PC-3 (cell line): ENCODE results near the gene KCNH6. TPM values are rescaled to one million over a fixed set of nuclear protein-coding genes. Genes with fewer than 3 reads are reported as not detected.

Experiments used
- ATAC-seq: fragments of 200-7000 bp; cut with Tn5 transposase; 2 replicates; pipeline ENCODE4 v1.9.1; 2020; ENCODE audit warnings: mild to moderate bottlenecking, moderate library complexity
- BruUV-seq: library from RNA; stranded (reverse); fragments of 400-500 nt; replicated peaks from 2 replicates; lab custom pipeline; 2021; lab: Mats Ljungman, UMichigan
- CTCF ChIA-PET: fragments of 300-600 bp; sonication (Branson Sonifier 250); formaldehyde crosslinking; loops from one replicate; lab custom pipeline; 2022; ENCODE audit warnings: antibody characterized with exemption; lab: Charles Lee
- POLR2A ChIA-PET: fragments of 300-600 bp; sonication (Branson Sonifier 250); formaldehyde crosslinking; loops from one replicate; lab custom pipeline; 2022; ENCODE audit warnings: antibody characterized with exemption; ENCODE audit not compliant: unreplicated experiment; lab: Charles Lee
- DNase-seq: peaks from one replicate; pipeline ENCODE4 v3.0.0-alpha.2; 2015
- H2AFZ ChIP-seq: fragments of 300-600 bp; sonication (generic); 2 replicates; pipeline ENCODE4 v1.6.0; 2016; ENCODE audit warnings: antibody characterized with exemption, low read length
- H3F3A ChIP-seq: fragments of 300-600 bp; sonication (generic); one replicate; pipeline ENCODE4 v1.6.0; 2017; ENCODE audit warnings: antibody characterized with exemption, low read length, control low read depth, mild to moderate bottlenecking; ENCODE audit not compliant: unreplicated experiment
- H3K27ac ChIP-seq: fragments of 300-600 bp; sonication (generic); 2 replicates; pipeline ENCODE4 v1.5.1; 2016; ENCODE audit warnings: mild to moderate bottlenecking, low read length
- H3K27me3 ChIP-seq: fragments of 300-600 bp; sonication (generic); 2 replicates; pipeline ENCODE4 v1.6.1; 2016; ENCODE audit warnings: low read length, mixed read lengths
- H3K36me3 ChIP-seq: fragments of 300-600 bp; sonication (generic); 2 replicates; pipeline ENCODE4 v1.6.1; 2016; ENCODE audit warnings: low read depth, mixed run types, low read length, mixed read lengths
- H3K4me1 ChIP-seq: fragments of 300-600 bp; sonication (generic); 2 replicates; pipeline ENCODE4 v1.5.1; 2016; ENCODE audit warnings: low read length; ENCODE audit not compliant: insufficient read depth
- H3K4me2 ChIP-seq: fragments of 300-600 bp; sonication (generic); 2 replicates; pipeline ENCODE4 v1.6.0; 2016; ENCODE audit warnings: low read length
- H3K4me3 ChIP-seq: fragments of 300-600 bp; sonication (generic); 2 replicates; pipeline ENCODE4 v1.5.1; 2016; ENCODE audit warnings: mild to moderate bottlenecking, low read length, mixed read lengths
- H3K79me2 ChIP-seq: fragments of 300-600 bp; sonication (generic); 2 replicates; pipeline ENCODE4 v1.6.1; 2017; ENCODE audit warnings: low read length, mixed read lengths
- H3K9ac ChIP-seq: fragments of 300-600 bp; sonication (generic); 2 replicates; pipeline ENCODE4 v1.6.0; 2016; ENCODE audit warnings: mild to moderate bottlenecking, low read length
- H3K9me2 ChIP-seq: fragments of 300-600 bp; sonication (generic); replicated peaks from 2 replicates; pipeline ENCODE4 v1.6.1; 2016; ENCODE audit warnings: mixed run types, low read length, mixed read lengths
- H3K9me3 ChIP-seq: fragments of 300-600 bp; sonication (generic); 2 replicates; pipeline ENCODE4 v1.6.1; 2016; ENCODE audit warnings: low read length, mixed read lengths
- H4K20me1 ChIP-seq: fragments of 300-600 bp; sonication (generic); 2 replicates; pipeline ENCODE4 v1.6.1; 2016; ENCODE audit warnings: low read length, mixed read lengths
- CTCF ChIP-seq: fragments of 300-600 bp; sonication (generic); conservative IDR thresholded peaks from 2 replicates; pipeline ENCODE4 v1.5.1; 2017; ENCODE audit warnings: antibody characterized with exemption, low read depth, mild to moderate bottlenecking, low read length
- EZH2 ChIP-seq: fragments of 300-600 bp; sonication (generic); IDR thresholded peaks from one replicate; pipeline ENCODE4 v1.6.1; 2017; ENCODE audit warnings: antibody characterized with exemption, mild to moderate bottlenecking, low read length; ENCODE audit not compliant: unreplicated experiment
- EZH2phosphoT487 ChIP-seq: fragments of 300-600 bp; sonication (generic); IDR thresholded peaks from 2 replicates; pipeline ENCODE4 v1.6.1; 2018; ENCODE audit warnings: mild to moderate bottlenecking, antibody characterized with exemption, low read length, borderline replicate concordance
- intact Hi-C: fragments of 100-400 bp; cut with micrococcal nuclease; formaldehyde crosslinking; loops from 2 replicates; pipeline ENCODE4 v1.9.0; 2023
- total RNA-seq: library from RNA; depleted of rRNA; stranded (reverse); fragments of >200 nt; gene quantifications from 2 replicates; pipeline ENCODE4 v1.2.3, GENCODE V29; 2014

The KCNH6 gene
- total RNA-seq, 1 experiment from 2014 or later: not detected

- H3K27ac ChIP-seq: no peak overlapping the region
- H3K27me3 ChIP-seq: no peaks in the 10 kb centered on the region
- TF ChIP-seq EZH2phosphoT487: no peak
- DNase-seq (no peak), ATAC-seq (no peak)
- no peaks in the 10 kb centered on the region for H4K20me1 ChIP-seq
- H3F3A ChIP-seq: no peaks in the 10 kb centered on the region
- ChIA-PET POLR2A (no interaction called here), CTCF (no interaction called here)
- intact Hi-C loops: no loop called here
- no peaks in the 10 kb centered on the region for H3K9me2 ChIP-seq
- no peaks in the 10 kb centered on the region for H3K36me3 ChIP-seq
- no peak overlapping the region for H3K9ac ChIP-seq
- H3K4me2 ChIP-seq: no peak overlapping the region
- no peak overlapping the region for H2AFZ ChIP-seq
- no TSS peak for BruUV-seq
- H3K4me3 ChIP-seq: no peak overlapping the region
- no peaks in the 10 kb centered on the region for H3K9me3 ChIP-seq
- no peaks in the 10 kb centered on the region for H3K79me2 ChIP-seq
- no peaks in the 10 kb centered on the region for H3K4me1 ChIP-seq
Measured at GRCh38 chr17:63491413-63491812, 31.7 kb upstream of the KCNH6 start.

GRCh38 chr17:63491977-63492618 lies 31.1 kb upstream of the KCNH6 start:
- Histone ChIP-seq H3K4me1 (no peaks in the 10 kb centered on the region), H3K27ac (no peak overlapping the region), H3K9me2 (no peaks in the 10 kb centered on the region), H4K20me1 (no peaks in the 10 kb centered on the region), H3K9me3 (no peaks in the 10 kb centered on the region), H2AFZ (no peak overlapping the region), H3K9ac (no peak overlapping the region), H3F3A (no peaks in the 10 kb centered on the region), H3K27me3 (no peaks in the 10 kb centered on the region), H3K36me3 (no peaks in the 10 kb centered on the region), H3K79me2 (no peaks in the 10 kb centered on the region), H3K4me2 (no peak overlapping the region), H3K4me3 (no peak overlapping the region)
- ChIA-PET CTCF (no interaction called here), POLR2A (no interaction called here)
- ATAC-seq (no peak), DNase-seq (no peak)
- no TSS peak for BruUV-seq
- intact Hi-C loops: no loop called here
- TF ChIP-seq CTCF (no peak), EZH2 (no peak), EZH2phosphoT487 (no peak)

DNA sequence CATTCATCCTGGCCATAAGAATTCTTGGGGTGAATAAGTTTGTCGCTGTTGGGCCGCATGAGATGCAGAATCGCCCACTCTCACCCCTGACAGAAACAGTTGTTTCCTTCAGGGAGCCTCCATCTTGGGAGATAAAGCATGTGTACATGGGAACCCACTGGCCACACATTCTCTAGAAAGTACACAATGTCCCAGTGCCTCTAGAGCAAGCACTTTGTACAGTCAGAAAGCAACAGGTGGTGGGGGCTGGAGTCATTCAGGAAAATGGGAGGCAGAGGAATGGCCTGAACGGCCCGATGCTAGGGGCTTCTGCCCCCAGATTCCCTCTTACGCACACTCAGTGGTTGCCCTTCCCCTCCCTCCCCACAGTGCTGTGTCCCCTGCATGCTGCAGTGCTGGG lies 30.2 kb upstream of the KCNH6 start:
- no TSS peak for BruUV-seq
- no peak for DNase-seq
- no peaks in the 10 kb centered on the region for H3F3A ChIP-seq
- no peak for ATAC-seq
- H4K20me1 ChIP-seq: no peaks in the 10 kb centered on the region
- no peak overlapping the region for H3K9ac ChIP-seq
- no peaks in the 10 kb centered on the region for H3K9me3 ChIP-seq
- intact Hi-C loops: no loop called here
- H3K4me2 ChIP-seq: no peak overlapping the region
- H3K27ac ChIP-seq: no peak overlapping the region
- H3K4me3 ChIP-seq: no peak overlapping the region
- CTCF ChIA-PET: no interaction called here
- H2AFZ ChIP-seq: no peak overlapping the region
- no peaks in the 10 kb centered on the region for H3K27me3 ChIP-seq
- H3K36me3 ChIP-seq: no peaks in the 10 kb centered on the region
- TF ChIP-seq EZH2phosphoT487 (no peak), EZH2 (no peak), CTCF (no peak)
- no peaks in the 10 kb centered on the region for H3K4me1 ChIP-seq
- H3K9me2 ChIP-seq: no peaks in the 10 kb centered on the region
- no peaks in the 10 kb centered on the region for H3K79me2 ChIP-seq
- POLR2A ChIA-PET: no interaction called here
